ENCODE results near the gene GLRA2. TPM values are rescaled to one million over a fixed set of nuclear protein-coding genes. Genes with fewer than 3 reads are reported as not detected.

GLRA2 gene
- total and polyA plus RNA-seq, 2 of the 13 experiments (the other 11 are each of a cell fraction or from before 2014, with no cell fraction given), result not detected

GRCh38 chrX:14729058-14729457, 199.7 kb downstream of the GLRA2 start:
- POLR2A ChIA-PET, result no interaction called here
- no peak for TF ChIP-seq ZNF276 (CRISPR knock-in tag; IDR thresholded peaks at IDR 0.05; ENCODE audit: low read depth)
- TF ChIP-seq EHMT2 (IDR thresholded peaks at IDR 0.05; ENCODE audit: borderline replicate concordance, low read depth, low read length), result no peak
- no peak for TF ChIP-seq AGO2 (optimal IDR thresholded peaks at IDR 0.05; ENCODE audit: low read depth, low read length)
- no peak for TF ChIP-seq ZBTB26 (CRISPR knock-in tag; IDR thresholded peaks at IDR 0.05; ENCODE audit: borderline replicate concordance)
- no peak for TF ChIP-seq FOXO1 (CRISPR knock-in tag; IDR thresholded peaks at IDR 0.05)
- no peak for TF ChIP-seq DNMT1 (CRISPR knock-in tag; IDR thresholded peaks at IDR 0.05)
- no peak for TF ChIP-seq ZNF33A (CRISPR knock-in tag; IDR thresholded peaks at IDR 0.05; ENCODE audit: borderline replicate concordance)
- no peak for TF ChIP-seq MXD4 (CRISPR knock-in tag; IDR thresholded peaks at IDR 0.05)
- TF ChIP-seq LBX2 (CRISPR knock-in tag; IDR thresholded peaks at IDR 0.05; ENCODE audit: borderline replicate concordance), result no peak
- TF ChIP-seq GABPB1 (CRISPR knock-in tag; IDR thresholded peaks at IDR 0.05), result no peak
- no peak for TF ChIP-seq GTF2F1 (IDR thresholded peaks at IDR 0.05; ENCODE audit: low read length)
- no peak for TF ChIP-seq ZSCAN31 (CRISPR knock-in tag; IDR thresholded peaks at IDR 0.05; ENCODE audit: low read depth)
- no peak for TF ChIP-seq ZBTB40 (IDR thresholded peaks at IDR 0.05)
- no peak for TF ChIP-seq ZBTB40 (CRISPR knock-in tag; IDR thresholded peaks at IDR 0.05)

More at GRCh38 chrX:14729058-14729457, 199.7 kb downstream of the GLRA2 start:
- ATAC-seq (no peak), FAIRE-seq (no peak), DNase-seq (ENCODE audit: low spot score) (no peak)
- intact Hi-C loops (cut with micrococcal nuclease; ENCODE audit: unreplicated experiment), result no loop called here
- H3K9ac ChIP-seq (ENCODE audit: insufficient read depth, low read depth, low read length), result no peak overlapping the region
- H4K20me1 ChIP-seq (ENCODE audit: insufficient read depth, low read length), result no peaks in the 10 kb centered on the region
- CTCF ChIA-PET (ENCODE audit: low intra/inter-chr PET ratio, low total read pairs), result no interaction called here
- H3K27me3 ChIP-seq (ENCODE audit: control insufficient read depth in 1 of 2, insufficient read depth in 2 of 2, low read length in 2 of 2), result no peaks in the 10 kb centered on the region
- H3K4me1 ChIP-seq (ENCODE audit: insufficient read depth, low read length), result no peaks in the 10 kb centered on the region
- no peaks in the 10 kb centered on the region for H3K79me2 ChIP-seq (ENCODE audit: insufficient read depth, low read length)
- no peaks in the 10 kb centered on the region for H3K36me3 ChIP-seq (replicated peaks in 1 of 2; ENCODE audit: control insufficient read depth in 1 of 2, insufficient read depth in 2 of 2, low read length in 2 of 2)
- no peak overlapping the region for H2AFZ ChIP-seq (ENCODE audit: low read length)
- in situ Hi-C loops (cut with HindIII; ENCODE audit: extremely low pct_ligation_motif_present, low pct_unique_long_range_greater_than_20kb), result no loop called here
- whole genome bisulfite sequencing (ENCODE audit: low lambda C conversion rate), result 39% methylated on average over 1 of the region's 1 CpG
- H3K27ac ChIP-seq (ENCODE audit: extremely low read length, insufficient read depth, low read length), result no peak overlapping the region
- no TSS peak for BruUV-seq (replicated peaks)
- H3K9me3 ChIP-seq (ENCODE audit: low read length), result no peaks in the 10 kb centered on the region
- H3K4me3 ChIP-seq (replicated peaks in 1 of 3; ENCODE audit: insufficient read depth in 1 of 3, low read depth in 2 of 3, low read length in 3 of 3), result no peak overlapping the region
- H3K4me2 ChIP-seq (ENCODE audit: low read depth, low read length), result no peak overlapping the region
